ENCODE measurements around the gene GINS2.

Gene GINS2

GRCh38 chr16:85688586-85689284 lies at the start of gene GINS2:
GINS2 (minus strand) TSS chr16:85688954; CDS start chr16:85688898, 56 bp downstream.
- DNase-seq, result peak; percentile 91

GRCh38 chr16:85736921-85737320 lies 48.2 kb upstream of the GINS2 start:
- no peak for DNase-seq

- DNase-seq, result no peak
Observed at GRCh38 chr16:85735946-85736345, 47.2 kb upstream of the GINS2 start.

- peak; percentile 48 for DNase-seq
Observed at GRCh38 chr16:85735225-85735635, 46.5 kb upstream of the GINS2 start.

- no peak for DNase-seq
Observed at GRCh38 chr16:85734311-85735017, 45.7 kb upstream of the GINS2 start.

- DNase-seq, result no peak
Observed at GRCh38 chr16:85733839-85734170, 45.1 kb upstream of the GINS2 start.

GRCh38 chr16:85733155-85733838 lies 44.5 kb upstream of the GINS2 start:
- DNase-seq, result no peak

GRCh38 chr16:85731179-85731578 lies 42.4 kb upstream of the GINS2 start:
- DNase-seq, result no peak

GRCh38 chr16:85730186-85730465 lies 41.4 kb upstream of the GINS2 start:
- DNase-seq, result no peak

- DNase-seq, result no peak
Observed at GRCh38 chr16:85729452-85730185, 40.9 kb upstream of the GINS2 start.

GRCh38 chr16:85728879-85729278 lies 40.1 kb upstream of the GINS2 start:
- no peak for DNase-seq

- no peak for DNase-seq
Observed at GRCh38 chr16:85724936-85725335, 36.2 kb upstream of the GINS2 start.

- no peak for DNase-seq
Observed at GRCh38 chr16:85724126-85724879, 35.5 kb upstream of the GINS2 start.

GRCh38 chr16:85722128-85722893 lies 33.6 kb upstream of the GINS2 start:
- no peak for DNase-seq

GRCh38 chr16:85720302-85720637 lies 31.5 kb upstream of the GINS2 start:
- no peak for DNase-seq

- no peak for DNase-seq
Observed at GRCh38 chr16:85719605-85720301, 31.0 kb upstream of the GINS2 start.

GRCh38 chr16:85718682-85719081 lies 29.9 kb upstream of the GINS2 start:
- no peak for DNase-seq

GRCh38 chr16:85718153-85718477 lies 29.4 kb upstream of the GINS2 start:
- DNase-seq, result no peak

GRCh38 chr16:85717393-85718152 lies 28.8 kb upstream of the GINS2 start:
- peak; percentile 78 for DNase-seq

- no peak for DNase-seq
Observed at GRCh38 chr16:85716680-85717038, 27.9 kb upstream of the GINS2 start.

Data from stimulated activated CD8-positive, alpha-beta memory T cell treated with anti-CD3 and anti-CD28 coated beads, Interleukin-4, amount 100 ng/mL, for 48 hours (primary cell).